ENCODE measurements around the gene CCDC148. TPM values are rescaled to one million over a fixed set of nuclear protein-coding genes. Genes with fewer than 3 reads are reported as not detected.

Gene CCDC148
- total RNA-seq, 1 donor from 2014 or later: 9.3 TPM

DNA sequence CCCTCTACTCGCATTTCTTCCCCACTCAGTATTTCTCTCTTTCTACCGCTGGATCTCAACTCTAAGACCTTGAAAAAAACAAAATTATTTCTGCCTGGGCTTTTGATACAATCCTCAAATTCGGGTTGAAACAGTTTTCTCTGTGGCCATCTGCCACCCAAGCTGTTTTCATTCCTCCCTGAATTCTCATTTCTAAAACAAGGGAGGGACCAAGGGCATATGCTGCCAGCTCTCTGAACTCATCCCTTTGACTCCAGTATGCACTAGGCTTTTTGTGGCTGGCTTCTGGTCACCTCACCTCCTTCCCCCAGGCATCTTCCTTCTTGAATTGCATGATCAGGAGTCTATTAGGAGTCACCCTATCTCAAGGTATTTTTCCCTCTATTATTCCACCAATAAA lies 49.5 kb downstream of the CCDC148 start:
- TF ChIP-seq EZH2phosphoT487 (IDR thresholded peaks at IDR 0.05) (no peak), EZH2 (IDR thresholded peaks at IDR 0.05) (no peak), CTCF (IDR thresholded peaks at IDR 0.05) (no peak)
- Histone ChIP-seq H3K4me2 (no peak overlapping the region), H3F3A (ENCODE audit: low read depth) (peaks cover under 1% of the 10 kb centered on the region), H3K27ac (no peak overlapping the region), H3K4me3 (no peak overlapping the region), H3K9me3 (ENCODE audit: low read depth) (peaks cover 10% of the 10 kb centered on the region), H3K4me1 (no peaks in the 10 kb centered on the region), H3K9ac (no peak overlapping the region), H3K79me2 (ENCODE audit: low read depth) (no peaks in the 10 kb centered on the region), H3K36me3 (peaks cover 11% of the 10 kb centered on the region), H2AFZ (replicated peaks) (no peak overlapping the region), H4K20me1 (ENCODE audit: low read depth) (no peaks in the 10 kb centered on the region), H3K27me3 (no peaks in the 10 kb centered on the region)
- H3K27me3 Mint-ChIP-seq (ENCODE audit: insufficient read depth, low read depth): no peaks in the 10 kb centered on the region
- H3K4me1 Mint-ChIP-seq: no peaks in the 10 kb centered on the region
- H3K27ac Mint-ChIP-seq: no peak overlapping the region
- H3K9me3 Mint-ChIP-seq: peaks cover 14% of the 10 kb centered on the region
- no peak overlapping the region for H3K4me3 Mint-ChIP-seq
- no peak for DNase-seq (ENCODE audit: low spot score)
- H3K36me3 Mint-ChIP-seq: no peaks in the 10 kb centered on the region

DNA sequence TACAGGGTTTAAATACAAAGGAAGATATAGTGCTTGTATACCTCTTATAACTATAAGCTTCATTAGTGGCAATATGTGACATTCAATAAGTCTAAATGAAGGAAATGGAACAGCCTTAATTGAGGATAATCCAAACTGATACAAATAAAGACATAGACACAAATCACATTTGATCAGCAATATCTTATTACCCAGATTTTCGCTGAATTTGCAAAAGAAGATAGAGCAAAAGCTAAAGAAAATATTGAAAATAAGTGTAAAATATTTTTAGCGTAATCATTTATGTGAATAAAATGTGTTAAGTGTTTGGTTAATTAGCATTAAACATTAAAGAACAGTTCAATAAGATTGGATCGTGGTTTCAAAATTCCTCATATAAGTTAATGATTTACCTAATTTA lies 51.2 kb downstream of the CCDC148 start:
- Mint-ChIP-seq H3K27ac (no peak overlapping the region), H3K27me3 (ENCODE audit: insufficient read depth, low read depth) (no peaks in the 10 kb centered on the region), H3K4me3 (no peak overlapping the region), H3K4me1 (no peaks in the 10 kb centered on the region), H3K36me3 (no peaks in the 10 kb centered on the region), H3K9me3 (peaks cover 6% of the 10 kb centered on the region)
- Histone ChIP-seq H3K4me3 (no peak overlapping the region), H3K9me3 (ENCODE audit: low read depth) (no peaks in the 10 kb centered on the region), H4K20me1 (ENCODE audit: low read depth) (no peaks in the 10 kb centered on the region), H3K27ac (no peak overlapping the region), H3F3A (ENCODE audit: low read depth) (no peaks in the 10 kb centered on the region), H3K9ac (no peak overlapping the region), H3K4me1 (no peaks in the 10 kb centered on the region), H3K79me2 (ENCODE audit: low read depth) (no peaks in the 10 kb centered on the region), H3K36me3 (no peaks in the 10 kb centered on the region), H2AFZ (replicated peaks) (no peak overlapping the region), H3K27me3 (no peaks in the 10 kb centered on the region), H3K4me2 (no peak overlapping the region)
- no peak for TF ChIP-seq EZH2phosphoT487 (IDR thresholded peaks at IDR 0.05)
- no peak for TF ChIP-seq EZH2 (IDR thresholded peaks at IDR 0.05)
- no peak for DNase-seq (ENCODE audit: low spot score)

- Mint-ChIP-seq H3K27ac (no peak overlapping the region), H3K27me3 (ENCODE audit: insufficient read depth, low read depth) (no peaks in the 10 kb centered on the region), H3K9me3 (peaks cover 9% of the 10 kb centered on the region), H3K36me3 (peaks cover 2% of the 10 kb centered on the region), H3K4me1 (no peaks in the 10 kb centered on the region), H3K4me3 (no peak overlapping the region)
- Histone ChIP-seq H3K4me1 (no peaks in the 10 kb centered on the region), H4K20me1 (ENCODE audit: low read depth) (no peaks in the 10 kb centered on the region), H3K36me3 (no peaks in the 10 kb centered on the region), H3K4me3 (no peak overlapping the region), H3K27ac (no peak overlapping the region), H3K9ac (no peak overlapping the region), H3K27me3 (no peaks in the 10 kb centered on the region), H3K9me3 (ENCODE audit: low read depth) (no peaks in the 10 kb centered on the region), H3F3A (ENCODE audit: low read depth) (no peaks in the 10 kb centered on the region), H3K4me2 (no peak overlapping the region), H3K79me2 (ENCODE audit: low read depth) (no peaks in the 10 kb centered on the region), H2AFZ (replicated peaks) (no peak overlapping the region)
- DNase-seq (ENCODE audit: low spot score): no peak
- no peak for TF ChIP-seq EZH2phosphoT487 (IDR thresholded peaks at IDR 0.05)
- no peak for TF ChIP-seq EZH2 (IDR thresholded peaks at IDR 0.05)
- TF ChIP-seq CTCF (IDR thresholded peaks at IDR 0.05): no peak
These were observed 53.3 kb downstream of the CCDC148 start for GRCh38 chr2:158403237-158403636.

GRCh38 chr2:158402665-158403064 lies 53.9 kb downstream of the CCDC148 start:
- no peak overlapping the region for H3K9ac ChIP-seq
- no peaks in the 10 kb centered on the region for H3K9me3 ChIP-seq (ENCODE audit: low read depth)
- Mint-ChIP-seq H3K9me3 (peaks cover 9% of the 10 kb centered on the region), H3K4me3 (no peak overlapping the region), H3K4me1 (no peaks in the 10 kb centered on the region), H3K36me3 (peaks cover 2% of the 10 kb centered on the region), H3K27ac (no peak overlapping the region), H3K27me3 (ENCODE audit: insufficient read depth, low read depth) (no peaks in the 10 kb centered on the region)
- H3K4me3 ChIP-seq: no peak overlapping the region
- no peaks in the 10 kb centered on the region for H3K4me1 ChIP-seq
- no peaks in the 10 kb centered on the region for H3F3A ChIP-seq (ENCODE audit: low read depth)
- no peaks in the 10 kb centered on the region for H4K20me1 ChIP-seq (ENCODE audit: low read depth)
- TF ChIP-seq EZH2phosphoT487 (IDR thresholded peaks at IDR 0.05) (no peak), EZH2 (IDR thresholded peaks at IDR 0.05) (no peak), CTCF (IDR thresholded peaks at IDR 0.05) (no peak)
- H3K27me3 ChIP-seq: no peaks in the 10 kb centered on the region
- H3K36me3 ChIP-seq: no peaks in the 10 kb centered on the region
- H3K79me2 ChIP-seq (ENCODE audit: low read depth): no peaks in the 10 kb centered on the region
- H3K4me2 ChIP-seq: no peak overlapping the region
- H3K27ac ChIP-seq: no peak overlapping the region
- DNase-seq (ENCODE audit: low spot score): no peak
- H2AFZ ChIP-seq (replicated peaks): no peak overlapping the region

All from neural progenitor cell (in vitro differentiated cells).